ENCODE results near the gene WDR62. TPM values are rescaled to one million over a fixed set of nuclear protein-coding genes. Genes with fewer than 3 reads are reported as not detected.

Gene WDR62
- total and polyA plus RNA-seq, 8 donors = 3.7 to 6.7 (median 4.4) TPM

- Histone ChIP-seq H3K9me3 (no peaks in the 10 kb centered on the region), H3K36me3 (peaks cover 0 to 63% of the 10 kb centered on the region in 2 donors), H3K27me3 (no peaks in the 10 kb centered on the region), H3K4me3 (peak overlapping the region; percentile 43 to 46), H3K4me1 (peaks cover 0 to 22% of the 10 kb centered on the region in 2 donors), H3K27ac (peak overlapping the region; percentile 86 to 92)
- intact Hi-C loops (cut with DNase I) = no loop called here
- TF ChIP-seq CTCF (IDR thresholded peaks at IDR 0.05) = no peak
- DNase-seq (peak in 3 of 4 donors; percentile 55 to 83 (median 56)), ATAC-seq (peak; percentile 53)
Observed at GRCh38 chr19:36151144-36152018, 96.7 kb downstream of the WDR62 start.

GRCh38 chr19:36152019-36152351, 97.3 kb downstream of the WDR62 start:
- peaks cover 0 to 22% of the 10 kb centered on the region in 2 donors for H3K4me1 ChIP-seq
- ATAC-seq (no peak), DNase-seq (no peak)
- H3K27ac ChIP-seq = peak overlapping the region; percentile 86 to 92
- no peak for TF ChIP-seq CTCF (IDR thresholded peaks at IDR 0.05)
- H3K27me3 ChIP-seq = no peaks in the 10 kb centered on the region
- peak overlapping the region; percentile 43 to 46 for H3K4me3 ChIP-seq
- peaks cover 0 to 57% of the 10 kb centered on the region in 2 donors for H3K36me3 ChIP-seq
- intact Hi-C loops (cut with DNase I) = no loop called here
- H3K9me3 ChIP-seq = no peaks in the 10 kb centered on the region

GRCh38 chr19:36152352-36153091, 97.8 kb downstream of the WDR62 start, which contains the start of gene COX7A1:
Gene COX7A1 (minus strand): TSS chr19:36152447. CDS start chr19:36152407, 40 bp downstream.
- H3K27ac ChIP-seq = peak within 1 kb of the TSS; percentile 86 to 92
- no peaks in the 10 kb centered on the region for H3K9me3 ChIP-seq
- H3K36me3 ChIP-seq = peaks cover 0 to 51% of the 10 kb centered on the region in 2 donors
- TF ChIP-seq CTCF (IDR thresholded peaks at IDR 0.05) = no peak
- H3K27me3 ChIP-seq = no peaks in the 10 kb centered on the region
- intact Hi-C loops (cut with DNase I) = no loop called here
- peaks cover 0 to 22% of the 10 kb centered on the region in 2 donors for H3K4me1 ChIP-seq
- peak within 1 kb of the TSS; percentile 43 to 46 for H3K4me3 ChIP-seq
- ATAC-seq (peak; percentile 76), DNase-seq (peak; percentile 57 to 76 (median 74))

GRCh38 chr19:36153126-36153525, 98.4 kb downstream of the WDR62 start:
- peak overlapping the region in 1 of 2 donors; percentile 46 for H3K4me3 ChIP-seq

More at GRCh38 chr19:36153126-36153525, 98.4 kb downstream of the WDR62 start:
- TF ChIP-seq CTCF (IDR thresholded peaks at IDR 0.05) = no peak
- no peaks in the 10 kb centered on the region for H3K9me3 ChIP-seq
- H3K36me3 ChIP-seq = peaks cover 0 to 45% of the 10 kb centered on the region in 2 donors
- peak overlapping the region; percentile 86 to 92 for H3K27ac ChIP-seq
- peak in 1 of 4 donors; percentile 41 for DNase-seq
- intact Hi-C loops (cut with DNase I) = no loop called here
- H3K27me3 ChIP-seq = no peaks in the 10 kb centered on the region
- peaks cover 0 to 22% of the 10 kb centered on the region in 2 donors for H3K4me1 ChIP-seq
- ATAC-seq = no peak

Other genes with a start within 250 kb of the WDR62 start
- gene PRODH2, start 242.1 kb upstream of the WDR62 start, total RNA-seq = not detected
- gene PRODH2, start 242.1 kb upstream of the WDR62 start, polyA plus RNA-seq (ENCODE audit: insufficient read length in 6 of 6) = under 1 TPM in 3 of 6 donors, not detected in 3; 0.15 to 0.31 (median 0.16) TPM
- under 1 TPM in 1 of 2 donors, not detected in 1; 0.08 TPM for gene NPHS1, start 202.4 kb upstream of the WDR62 start, total RNA-seq
- gene NPHS1, start 202.4 kb upstream of the WDR62 start, polyA plus RNA-seq (ENCODE audit: insufficient read length in 6 of 6) = 1 to 10 TPM in 3 of 6 donors, under 1 TPM in 3; 0.45 to 2.0 (median 1.0) TPM
- gene KIRREL2, start 198.0 kb upstream of the WDR62 start, total RNA-seq = under 1 TPM in 1 of 2 donors, not detected in 1; 0.08 TPM
- gene KIRREL2, start 198.0 kb upstream of the WDR62 start, polyA plus RNA-seq (ENCODE audit: insufficient read length in 6 of 6) = 1 to 10 TPM in 5 of 6 donors, under 1 TPM in 1; 0.76 to 3.5 (median 2.4) TPM
- gene APLP1, start 186.3 kb upstream of the WDR62 start, total RNA-seq = 1 to 10 TPM; 3.0 to 8.6 TPM
- 10 to 100 TPM in 1 of 6 donors, 1 to 10 TPM in 5; 8.0 to 11.0 (median 9.3) TPM for gene APLP1, start 186.3 kb upstream of the WDR62 start, polyA plus RNA-seq (ENCODE audit: insufficient read length in 6 of 6)
- gene NFKBID, start 154.4 kb upstream of the WDR62 start, total RNA-seq = 10 to 100 TPM; 11.8 to 19.1 TPM
- gene NFKBID, start 154.4 kb upstream of the WDR62 start, polyA plus RNA-seq (ENCODE audit: insufficient read length in 6 of 6) = 1 to 10 TPM; 3.7 to 9.5 (median 7.2) TPM
- 10 to 100 TPM; 24.7 to 26.0 TPM for gene HCST, start 152.4 kb upstream of the WDR62 start, total RNA-seq
- gene HCST, start 152.4 kb upstream of the WDR62 start, polyA plus RNA-seq (ENCODE audit: insufficient read length in 6 of 6) = 1 to 10 TPM; 3.6 to 5.9 (median 4.4) TPM
- gene TYROBP, start 146.6 kb upstream of the WDR62 start, total RNA-seq = 100 to 1,000 TPM; 205 to 407 TPM
- 10 to 100 TPM; 12.3 to 15.7 (median 13.3) TPM for gene TYROBP, start 146.6 kb upstream of the WDR62 start, polyA plus RNA-seq (ENCODE audit: insufficient read length in 6 of 6)
- 10 to 100 TPM; 12.2 to 14.8 TPM for gene LRFN3, start 118.5 kb upstream of the WDR62 start, total RNA-seq
- gene LRFN3, start 118.5 kb upstream of the WDR62 start, polyA plus RNA-seq (ENCODE audit: insufficient read length in 6 of 6) = 10 to 100 TPM in 3 of 6 donors, 1 to 10 TPM in 3; 8.0 to 13.6 (median 11.1) TPM
- gene SDHAF1, start 59.7 kb upstream of the WDR62 start, total RNA-seq = 10 to 100 TPM; 14.0 to 16.5 TPM
- gene SDHAF1, start 59.7 kb upstream of the WDR62 start, polyA plus RNA-seq (ENCODE audit: insufficient read length in 6 of 6) = 10 to 100 TPM in 5 of 6 donors, 1 to 10 TPM in 1; 9.4 to 13.3 (median 10.9) TPM
- gene SYNE4, start 46.1 kb upstream of the WDR62 start, total RNA-seq = 10 to 100 TPM; 11.2 to 13.1 TPM
- gene SYNE4, start 46.1 kb upstream of the WDR62 start, polyA plus RNA-seq (ENCODE audit: insufficient read length in 6 of 6) = 10 to 100 TPM in 1 of 6 donors, 1 to 10 TPM in 5; 6.8 to 10.4 (median 8.2) TPM
- 10 to 100 TPM; 19.3 to 22.7 TPM for gene ALKBH6, start 40.7 kb upstream of the WDR62 start, total RNA-seq
- 10 to 100 TPM; 16.8 to 21.0 (median 19.2) TPM for gene ALKBH6, start 40.7 kb upstream of the WDR62 start, polyA plus RNA-seq (ENCODE audit: insufficient read length in 6 of 6)
- gene CLIP3, start 22.0 kb upstream of the WDR62 start, total RNA-seq = 10 to 100 TPM in 1 of 2 donors, 1 to 10 TPM in 1; 5.8 to 16.6 TPM
- gene CLIP3, start 22.0 kb upstream of the WDR62 start, polyA plus RNA-seq (ENCODE audit: insufficient read length in 6 of 6) = 10 to 100 TPM; 22.4 to 33.0 (median 31.5) TPM
- 1 to 10 TPM; 7.1 to 7.2 TPM for gene THAP8, start 612 bp upstream of the WDR62 start, total RNA-seq
- gene THAP8, start 612 bp upstream of the WDR62 start, polyA plus RNA-seq (ENCODE audit: insufficient read length in 6 of 6) = 1 to 10 TPM; 5.7 to 8.4 (median 6.9) TPM
- not detected for gene OVOL3, start 56.2 kb downstream of the WDR62 start, total RNA-seq
- gene OVOL3, start 56.2 kb downstream of the WDR62 start, polyA plus RNA-seq (ENCODE audit: insufficient read length in 6 of 6) = under 1 TPM in 2 of 6 donors, not detected in 4; 0.27 to 0.34 TPM
- 10 to 100 TPM; 43.7 to 51.7 TPM for gene POLR2I, start 60.0 kb downstream of the WDR62 start, total RNA-seq
- gene POLR2I, start 60.0 kb downstream of the WDR62 start, polyA plus RNA-seq (ENCODE audit: insufficient read length in 6 of 6) = 10 to 100 TPM; 35.8 to 52.4 (median 45.7) TPM
- 100 to 1,000 TPM; 116 to 130 TPM for gene TBCB, start 60.6 kb downstream of the WDR62 start, total RNA-seq
- 100 to 1,000 TPM in 4 of 6 donors, 10 to 100 TPM in 2; 90.2 to 122 (median 111) TPM for gene TBCB, start 60.6 kb downstream of the WDR62 start, polyA plus RNA-seq (ENCODE audit: insufficient read length in 6 of 6)
- gene CAPNS1, start 85.2 kb downstream of the WDR62 start, total RNA-seq = 100 to 1,000 TPM; 688 to 720 TPM
- gene CAPNS1, start 85.2 kb downstream of the WDR62 start, polyA plus RNA-seq (ENCODE audit: insufficient read length in 6 of 6) = 100 to 1,000 TPM; 479 to 615 (median 546) TPM
- gene COX7A1, start 97.5 kb downstream of the WDR62 start, total RNA-seq = 10 to 100 TPM; 47.1 to 64.9 TPM
- gene COX7A1, start 97.5 kb downstream of the WDR62 start, polyA plus RNA-seq (ENCODE audit: insufficient read length in 6 of 6) = 10 to 100 TPM; 29.4 to 47.3 (median 35.1) TPM
- 1 to 10 TPM; 3.2 to 3.5 TPM for gene ZNF565, start 159.8 kb downstream of the WDR62 start, total RNA-seq
- gene ZNF565, start 159.8 kb downstream of the WDR62 start, polyA plus RNA-seq (ENCODE audit: insufficient read length in 6 of 6) = 1 to 10 TPM; 7.1 to 8.3 (median 7.8) TPM
- 10 to 100 TPM; 42.8 to 47.7 TPM for gene ZNF146, start 160.2 kb downstream of the WDR62 start, total RNA-seq
- 100 to 1,000 TPM; 112 to 140 (median 121) TPM for gene ZNF146, start 160.2 kb downstream of the WDR62 start, polyA plus RNA-seq (ENCODE audit: insufficient read length in 6 of 6)

Measured in left lung (tissue), 10 donors.